GM19372 (cell line): ENCODE data around the gene DNAJC1.

Source experiments
- ATAC-seq: cut with Tn5 transposase; IDR thresholded peaks from one replicate; pipeline ENCODE4 v1.9.1; 2021; ENCODE audit warnings: mild to moderate bottlenecking, low read depth, moderate library complexity; ENCODE audit not compliant: unreplicated experiment

Gene DNAJC1

DNA sequence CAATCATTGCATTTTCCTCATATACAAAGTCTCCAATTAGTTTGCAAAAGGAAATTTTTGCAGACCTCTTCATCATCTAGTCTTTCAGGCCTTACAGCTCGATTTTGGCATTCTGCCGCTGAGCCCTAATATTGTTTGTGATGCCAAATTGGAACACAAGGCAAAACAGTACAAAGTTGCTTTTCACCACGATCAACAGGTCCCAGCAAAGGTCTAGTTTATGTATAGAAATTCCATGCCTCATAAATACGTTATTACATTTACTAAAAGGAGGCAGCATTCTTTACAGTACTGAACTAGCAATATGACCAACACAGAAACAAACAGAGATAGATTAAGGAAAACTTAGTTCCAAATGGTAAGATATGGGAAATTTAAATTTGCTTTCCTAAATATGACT, 7.0 kb upstream of the DNAJC1 start:
- ATAC-seq = no peak

GRCh38 chr10:22006379-22006884, 2.9 kb upstream of the DNAJC1 start:
- no peak for ATAC-seq

DNA sequence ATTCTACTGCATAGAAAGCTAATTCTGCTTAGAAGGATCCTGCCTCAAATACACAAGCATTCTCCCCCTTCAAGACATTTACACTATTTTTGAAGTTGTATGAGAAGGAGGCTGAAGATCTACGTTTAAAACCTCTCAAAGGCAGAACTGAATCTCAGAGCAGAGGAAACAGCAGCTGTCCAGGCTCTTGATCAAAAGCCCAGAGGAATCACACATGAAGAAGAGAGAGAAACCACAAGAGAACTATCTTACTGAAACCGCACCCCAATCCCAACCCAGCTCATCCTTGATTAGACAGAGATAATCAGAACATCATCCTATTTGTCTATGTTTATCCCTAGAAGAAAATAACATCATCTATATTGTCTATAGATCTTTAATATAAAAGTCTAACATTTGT, 2.2 kb upstream of the DNAJC1 start:
- no peak for ATAC-seq

- ATAC-seq = no peak
Observed at GRCh38 chr10:22003964-22004281, 393 bp upstream of the DNAJC1 start.

DNA sequence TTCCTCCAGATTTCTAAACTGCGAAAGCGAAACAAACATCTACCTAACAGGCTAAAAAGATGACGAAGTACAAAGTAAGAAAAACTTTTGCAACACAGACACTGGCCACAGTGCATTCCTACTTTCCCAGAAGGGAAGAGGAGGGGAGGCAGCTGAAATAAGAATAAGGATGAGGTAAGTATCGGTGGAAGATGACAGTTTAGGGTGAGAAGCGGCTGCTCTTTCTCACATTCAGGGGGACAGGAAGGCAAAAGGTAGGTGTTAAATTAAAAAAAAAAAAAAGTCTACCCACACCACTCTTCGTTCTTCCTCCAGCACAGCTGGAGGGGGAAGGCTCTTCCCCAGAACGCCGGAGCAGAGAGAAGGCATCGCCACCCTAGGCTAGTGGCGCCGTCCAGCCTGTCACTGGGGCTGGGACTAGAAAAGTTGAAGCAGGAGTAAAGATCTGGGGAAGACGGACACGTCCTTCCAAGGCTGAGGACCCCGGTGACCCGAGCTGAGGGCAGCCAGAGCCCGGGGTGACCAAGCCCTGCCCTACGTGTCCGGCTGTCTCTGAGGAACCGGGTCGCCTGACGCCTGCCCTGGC, 846 bp downstream of the DNAJC1 start:
- ATAC-seq = peak; percentile 10

DNA sequence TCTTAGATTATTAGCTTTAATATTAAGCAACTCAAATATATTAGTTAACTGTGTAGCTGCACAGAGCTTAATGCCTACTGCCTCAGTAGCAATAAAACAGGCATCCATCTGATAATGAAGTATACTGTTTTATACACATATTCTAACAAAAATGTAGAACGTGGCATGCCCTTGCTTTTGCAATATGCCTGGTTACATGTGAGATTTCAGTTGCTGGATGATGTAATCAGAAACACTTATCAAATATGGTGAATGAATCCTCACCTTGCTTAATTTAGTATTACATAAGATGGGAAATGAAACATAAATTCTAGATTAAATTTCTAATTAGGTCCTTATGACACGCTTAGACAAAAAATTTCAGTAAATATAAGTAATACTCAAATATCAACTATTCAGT, 8.0 kb downstream of the DNAJC1 start:
- ATAC-seq = no peak

DNA sequence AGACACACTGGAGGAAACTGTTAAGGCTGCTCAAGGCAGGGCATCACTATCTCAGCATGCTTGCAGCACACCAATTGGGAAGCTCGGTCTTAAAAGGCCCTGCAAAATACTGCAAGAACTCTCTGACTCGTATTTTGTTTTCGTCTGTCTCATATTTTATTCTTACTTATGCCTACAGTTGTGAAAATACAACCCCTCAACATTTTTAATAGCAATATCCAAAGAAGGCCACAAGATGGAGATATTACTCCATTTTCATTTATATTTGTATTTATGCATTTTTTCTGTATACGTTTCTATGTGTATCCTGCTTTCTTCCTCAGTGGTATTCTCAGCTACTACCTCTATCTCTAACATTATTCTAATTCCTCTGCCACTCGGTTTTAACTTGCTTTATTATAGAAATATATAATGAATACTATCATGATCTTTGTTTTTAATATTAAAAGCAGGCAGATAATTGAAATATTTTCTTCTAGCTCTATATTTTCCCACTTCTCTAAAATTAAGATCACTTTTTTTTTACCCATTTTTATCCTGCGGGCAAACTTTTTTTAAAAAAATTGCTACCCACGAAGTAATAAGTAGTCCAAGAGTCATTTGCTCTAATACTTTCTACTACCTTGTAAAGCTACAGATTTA, 10.0 kb downstream of the DNAJC1 start:
- no peak for ATAC-seq

GRCh38 chr10:21991785-21992184, 11.7 kb downstream of the DNAJC1 start:
- no peak for ATAC-seq

GRCh38 chr10:21990449-21990848, 13.1 kb downstream of the DNAJC1 start:
- no peak for ATAC-seq

GRCh38 chr10:21989453-21990154, 13.9 kb downstream of the DNAJC1 start:
- peak; percentile 90 for ATAC-seq

DNA sequence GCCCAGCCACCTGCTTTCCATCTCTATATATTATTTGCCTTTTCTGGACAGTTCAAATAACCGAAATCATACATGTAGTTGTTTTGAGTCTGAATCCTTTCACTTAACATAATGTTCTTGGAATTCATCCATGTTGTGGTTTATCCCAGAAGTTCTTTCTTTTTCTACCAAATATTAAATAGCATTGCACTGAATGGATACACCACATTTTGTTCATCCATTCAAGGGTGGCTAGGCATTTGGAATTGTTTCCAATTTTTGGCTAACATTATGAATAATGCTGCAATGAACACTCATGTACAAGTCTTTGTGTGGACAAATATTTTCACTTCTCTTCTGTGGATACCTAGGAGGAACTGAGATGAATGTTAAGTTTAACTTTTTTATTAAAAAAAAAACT, 18.0 kb downstream of the DNAJC1 start:
- no peak for ATAC-seq

- no peak for ATAC-seq
Observed at GRCh38 chr10:21981118-21981517, 22.4 kb downstream of the DNAJC1 start.

- no peak for ATAC-seq
Observed at GRCh38 chr10:21980691-21981090, 22.8 kb downstream of the DNAJC1 start.

DNA sequence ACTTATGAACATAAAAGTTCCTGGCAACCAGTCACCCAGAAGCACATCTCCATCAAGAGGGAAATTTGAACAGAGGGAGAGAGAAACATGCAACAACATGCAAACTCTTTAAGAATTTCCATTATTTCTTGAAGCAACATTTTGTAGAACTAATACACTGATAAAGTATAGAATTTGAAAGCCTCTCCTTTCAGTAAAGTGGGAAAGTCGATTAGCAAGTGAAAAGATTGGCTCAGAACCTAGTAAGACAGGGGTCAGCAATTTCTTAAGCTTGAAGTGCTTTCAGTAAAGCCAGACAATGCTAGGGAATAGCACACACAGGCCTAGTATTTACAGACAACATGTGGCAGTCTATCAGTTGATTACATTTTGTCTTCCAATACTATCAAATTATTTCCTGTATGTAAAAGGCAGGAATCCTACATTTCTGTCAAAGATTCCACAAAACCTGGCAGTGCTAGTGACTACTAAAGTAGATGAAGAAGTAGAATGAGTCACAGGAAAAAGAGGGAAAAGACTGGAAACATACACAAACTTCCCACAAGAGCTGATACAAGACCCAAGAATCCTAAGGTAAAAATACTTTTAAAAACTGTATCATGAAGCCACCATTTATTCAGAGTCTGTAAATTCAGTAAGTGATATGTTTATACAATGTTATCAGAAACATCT, 25.2 kb downstream of the DNAJC1 start:
- no peak for ATAC-seq

- ATAC-seq = no peak
Observed at GRCh38 chr10:21976739-21977138, 26.8 kb downstream of the DNAJC1 start.

DNA sequence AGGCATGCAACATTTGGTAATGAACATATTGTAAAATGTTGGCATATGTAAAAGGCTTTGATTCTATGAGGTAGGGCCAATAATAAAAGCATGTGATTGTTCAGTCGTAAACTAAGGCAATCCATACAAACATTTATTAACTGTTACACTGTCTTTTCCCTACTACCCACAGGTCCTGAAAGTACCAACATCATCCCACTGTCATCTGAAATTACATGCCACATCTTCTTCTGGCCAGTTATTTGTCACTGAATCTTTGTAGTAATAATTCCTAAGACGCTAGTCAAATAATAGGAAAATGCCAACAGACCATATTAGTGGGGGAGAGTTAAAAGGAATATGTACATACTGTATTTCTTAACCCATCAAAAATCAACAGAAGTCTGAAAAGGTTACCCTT, 27.2 kb downstream of the DNAJC1 start:
- no peak for ATAC-seq

DNA sequence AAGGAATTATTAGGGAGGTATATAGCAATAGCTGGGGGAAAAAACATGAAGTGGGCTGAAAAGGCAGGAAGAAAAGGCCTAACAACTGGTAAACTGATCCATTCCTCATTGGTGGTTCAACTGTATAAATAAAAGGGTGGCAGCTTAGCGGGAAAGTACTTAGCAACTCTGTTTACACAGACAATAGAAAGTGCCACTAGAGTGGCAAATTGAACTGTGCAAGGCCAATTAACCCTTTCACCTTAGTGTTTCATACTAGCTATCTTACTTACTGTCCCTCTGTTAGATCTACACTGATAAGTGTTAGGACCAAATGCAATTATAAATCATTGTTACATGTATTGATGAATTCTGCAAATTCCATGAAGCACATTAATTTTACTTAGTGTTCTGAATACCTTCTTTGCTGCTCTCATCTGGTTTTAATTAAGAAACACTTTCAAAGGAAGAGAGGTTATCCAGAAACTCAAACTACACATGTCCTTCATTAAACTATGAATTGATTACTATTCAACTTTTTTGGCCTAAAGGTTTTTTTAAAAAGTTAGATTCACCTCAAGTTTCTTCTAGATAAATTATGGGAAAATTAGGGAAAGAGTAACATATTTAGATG, 28.0 kb downstream of the DNAJC1 start:
- ATAC-seq = no peak

- ATAC-seq = peak; percentile 62
Observed at GRCh38 chr10:21972584-21972983, 30.9 kb downstream of the DNAJC1 start.

DNA sequence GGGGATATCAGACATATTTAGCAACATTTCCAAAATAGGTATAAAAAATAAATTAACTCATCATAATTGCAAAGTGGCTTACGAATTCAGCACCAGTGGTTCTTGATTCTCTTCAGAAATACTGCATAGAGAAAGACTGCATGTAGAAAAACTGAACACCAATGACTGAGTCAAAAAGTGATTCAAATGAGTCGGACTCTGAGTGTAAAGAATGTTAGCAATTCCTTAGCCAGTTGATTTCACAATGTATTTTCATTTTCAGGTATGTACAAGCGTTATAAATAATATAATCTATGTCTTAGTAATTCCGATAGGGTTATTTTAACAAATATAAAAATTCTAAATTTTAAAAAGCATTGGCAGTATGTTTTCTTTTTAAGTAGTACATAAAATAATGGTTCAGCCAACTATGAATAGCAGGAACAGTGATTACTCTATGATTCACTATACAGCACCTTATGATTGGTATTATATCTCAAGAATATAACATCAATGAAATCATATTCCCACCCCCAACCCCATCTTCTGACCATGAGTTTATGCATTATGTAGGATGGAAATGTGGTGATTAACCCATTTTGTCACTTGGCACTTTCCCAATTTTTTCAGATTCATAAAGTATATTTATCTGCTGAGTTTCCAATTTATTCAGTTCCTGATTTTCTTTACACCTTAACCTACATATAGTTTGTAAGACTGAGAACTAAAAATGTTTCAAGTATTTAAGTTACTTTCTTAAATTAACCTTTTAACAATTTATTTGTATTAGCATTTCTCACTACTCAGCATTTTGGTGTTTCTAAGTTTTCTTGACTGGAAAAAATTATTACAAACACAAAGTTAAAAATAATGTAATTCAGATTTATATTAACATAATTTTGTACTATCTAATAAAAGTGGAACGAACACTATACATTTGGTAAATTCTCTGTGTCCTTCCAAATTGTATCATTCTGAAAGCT, 33.9 kb downstream of the DNAJC1 start:
- no peak for ATAC-seq
